Hepatocyte (in vitro differentiated cells): ENCODE measurements around the gene RBL1.

Source experiments
- EZH2 ChIP-seq: fragments of 200-600 bp; sonication (generic); IDR thresholded peaks from 2 replicates; pipeline ENCODE4 v1.6.1; 2016; ENCODE audit warnings: antibody characterized with exemption, mild to moderate bottlenecking, borderline replicate concordance
- EZH2phosphoT487 ChIP-seq: fragments of 200-600 bp; sonication (generic); IDR thresholded peaks from one replicate; pipeline ENCODE4 v1.6.1; 2018; ENCODE audit warnings: antibody characterized with exemption, mild to moderate bottlenecking, low read depth, moderate library complexity; ENCODE audit not compliant: unreplicated experiment, severe bottlenecking
- TF ChIP-seq, protein P1 (sequence below): fragments of 200-600 bp; sonication (generic); IDR thresholded peaks from 2 replicates; pipeline ENCODE4 v1.5.1; 2016; ENCODE audit warnings: antibody characterized with exemption, mild to moderate bottlenecking; ENCODE audit not compliant: poor library complexity

DNA sequence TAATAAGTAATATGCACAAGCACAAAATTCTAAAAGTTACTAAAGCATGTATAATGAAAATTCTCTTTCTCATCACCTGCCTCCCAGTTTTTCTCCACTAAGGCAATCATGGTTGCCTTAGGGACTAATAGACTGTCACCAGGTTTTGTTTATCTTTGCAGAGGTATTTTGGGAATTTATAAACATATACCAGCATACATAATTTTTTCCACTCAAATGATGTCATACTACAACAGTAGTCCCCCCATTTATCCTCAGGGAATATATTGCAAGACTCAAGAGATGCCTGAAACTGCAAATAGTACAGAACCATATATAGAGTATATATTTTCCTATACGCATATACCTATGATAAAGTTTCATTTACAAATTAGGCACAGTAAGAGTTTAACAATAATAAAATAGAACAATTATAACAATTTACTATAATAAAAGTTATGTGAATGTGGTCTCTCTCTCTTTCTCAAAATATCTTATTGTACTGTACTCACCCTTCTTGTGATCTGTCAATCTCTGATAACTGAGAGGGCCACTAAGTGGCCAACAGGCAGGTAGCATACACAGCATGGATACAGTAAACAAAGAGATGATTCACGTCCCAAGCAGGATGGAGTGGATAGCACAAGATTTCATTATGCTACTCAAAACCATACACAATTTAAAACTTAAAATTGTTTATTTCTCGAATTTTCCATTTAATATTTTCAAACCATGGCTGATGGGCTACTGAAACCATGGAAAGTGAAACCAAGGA is 19.7 kb downstream of the RBL1 start:
- TF ChIP-seq, protein P1, sequence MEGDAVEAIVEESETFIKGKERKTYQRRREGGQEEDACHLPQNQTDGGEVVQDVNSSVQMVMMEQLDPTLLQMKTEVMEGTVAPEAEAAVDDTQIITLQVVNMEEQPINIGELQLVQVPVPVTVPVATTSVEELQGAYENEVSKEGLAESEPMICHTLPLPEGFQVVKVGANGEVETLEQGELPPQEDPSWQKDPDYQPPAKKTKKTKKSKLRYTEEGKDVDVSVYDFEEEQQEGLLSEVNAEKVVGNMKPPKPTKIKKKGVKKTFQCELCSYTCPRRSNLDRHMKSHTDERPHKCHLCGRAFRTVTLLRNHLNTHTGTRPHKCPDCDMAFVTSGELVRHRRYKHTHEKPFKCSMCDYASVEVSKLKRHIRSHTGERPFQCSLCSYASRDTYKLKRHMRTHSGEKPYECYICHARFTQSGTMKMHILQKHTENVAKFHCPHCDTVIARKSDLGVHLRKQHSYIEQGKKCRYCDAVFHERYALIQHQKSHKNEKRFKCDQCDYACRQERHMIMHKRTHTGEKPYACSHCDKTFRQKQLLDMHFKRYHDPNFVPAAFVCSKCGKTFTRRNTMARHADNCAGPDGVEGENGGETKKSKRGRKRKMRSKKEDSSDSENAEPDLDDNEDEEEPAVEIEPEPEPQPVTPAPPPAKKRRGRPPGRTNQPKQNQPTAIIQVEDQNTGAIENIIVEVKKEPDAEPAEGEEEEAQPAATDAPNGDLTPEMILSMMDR = no peak
- TF ChIP-seq EZH2 = no peak
- TF ChIP-seq EZH2phosphoT487 = no peak
